Spleen (tissue), 7 donors: ENCODE measurements around the gene C1orf198.

Experiments used
- POLR2A ChIP-seq, 3 donors: fragments of 450-650 bp; IDR thresholded peaks; one replicate each; pipeline ENCODE4 v1.5.1; 2017; ENCODE audit warnings: antibody characterized with exemption in 3 of 3, mild to moderate bottlenecking in 1 of 3
- TF ChIP-seq, protein P1 (sequence below), 11 experiments: fragments of 200-600 bp in 7 of 11; fragments of 450-650 bp in 4 of 11; sonication (generic) in 4 of 11; IDR thresholded peaks in 8 of 11; conservative IDR thresholded peaks in 3 of 11; 1 replicate in 7 of 11; 2 replicates in 4 of 11; pipeline versions ENCODE4 v1.4.0 to v1.8.0; 2016 to 2021; ENCODE audit warnings: antibody characterized with exemption in 11 of 11, inconsistent platforms in 4 of 11, mild to moderate bottlenecking in 1 of 11
- donor health status: DM: no; HTN: no; CAD: no; lungs with moderate emphysema.
- donor health status: DM: no; HTN: no; CAD: no.
- donor health status: DM: no; HTN: no; CAD: no.

GRCh38 chr1:230794871-230795605 lies 73.3 kb downstream of the C1orf198 start:
- TF ChIP-seq, protein P1, sequence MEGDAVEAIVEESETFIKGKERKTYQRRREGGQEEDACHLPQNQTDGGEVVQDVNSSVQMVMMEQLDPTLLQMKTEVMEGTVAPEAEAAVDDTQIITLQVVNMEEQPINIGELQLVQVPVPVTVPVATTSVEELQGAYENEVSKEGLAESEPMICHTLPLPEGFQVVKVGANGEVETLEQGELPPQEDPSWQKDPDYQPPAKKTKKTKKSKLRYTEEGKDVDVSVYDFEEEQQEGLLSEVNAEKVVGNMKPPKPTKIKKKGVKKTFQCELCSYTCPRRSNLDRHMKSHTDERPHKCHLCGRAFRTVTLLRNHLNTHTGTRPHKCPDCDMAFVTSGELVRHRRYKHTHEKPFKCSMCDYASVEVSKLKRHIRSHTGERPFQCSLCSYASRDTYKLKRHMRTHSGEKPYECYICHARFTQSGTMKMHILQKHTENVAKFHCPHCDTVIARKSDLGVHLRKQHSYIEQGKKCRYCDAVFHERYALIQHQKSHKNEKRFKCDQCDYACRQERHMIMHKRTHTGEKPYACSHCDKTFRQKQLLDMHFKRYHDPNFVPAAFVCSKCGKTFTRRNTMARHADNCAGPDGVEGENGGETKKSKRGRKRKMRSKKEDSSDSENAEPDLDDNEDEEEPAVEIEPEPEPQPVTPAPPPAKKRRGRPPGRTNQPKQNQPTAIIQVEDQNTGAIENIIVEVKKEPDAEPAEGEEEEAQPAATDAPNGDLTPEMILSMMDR (IDR thresholded peaks at IDR 0.05 in 8 of 11, conservative IDR thresholded peaks at IDR 0.05 in 3 of 11) = no peak
- no peak for TF ChIP-seq POLR2A (IDR thresholded peaks at IDR 0.05)
